LNCAP (cell line): ENCODE measurements around the gene PCNX3.

Experiments
- TF ChIP-seq, protein P1 (sequence below): fragments of 450-650 bp; IDR thresholded peaks from 2 replicates; pipeline ENCODE4 v1.5.1; 2017; ENCODE audit warnings: mild to moderate bottlenecking

The PCNX3 gene

DNA sequence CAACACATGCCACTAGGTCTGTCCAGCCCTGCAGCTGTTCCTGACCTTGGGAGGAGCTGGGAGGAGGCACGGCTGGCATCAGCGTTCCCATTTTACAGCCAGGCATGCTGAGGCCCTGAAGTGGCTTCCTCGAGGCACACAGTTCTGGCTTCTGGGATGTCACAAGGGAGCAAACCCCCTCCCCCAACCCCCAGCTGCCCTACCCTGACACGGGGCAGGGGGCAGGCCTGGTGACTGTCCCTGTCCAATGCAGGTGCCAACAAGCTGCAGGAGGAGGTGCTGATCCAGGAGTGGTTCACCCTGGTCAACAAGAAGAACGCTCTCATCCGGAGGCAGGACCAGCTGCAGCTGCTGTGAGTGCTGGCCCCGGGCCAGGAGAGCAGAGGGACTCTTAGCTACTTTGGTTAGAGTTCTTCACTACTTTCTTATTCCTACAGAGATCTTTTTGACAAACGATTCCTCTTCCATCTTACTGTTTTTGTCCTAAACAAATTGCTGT is 25.3 kb upstream of the PCNX3 start:
- TF ChIP-seq, protein P1, sequence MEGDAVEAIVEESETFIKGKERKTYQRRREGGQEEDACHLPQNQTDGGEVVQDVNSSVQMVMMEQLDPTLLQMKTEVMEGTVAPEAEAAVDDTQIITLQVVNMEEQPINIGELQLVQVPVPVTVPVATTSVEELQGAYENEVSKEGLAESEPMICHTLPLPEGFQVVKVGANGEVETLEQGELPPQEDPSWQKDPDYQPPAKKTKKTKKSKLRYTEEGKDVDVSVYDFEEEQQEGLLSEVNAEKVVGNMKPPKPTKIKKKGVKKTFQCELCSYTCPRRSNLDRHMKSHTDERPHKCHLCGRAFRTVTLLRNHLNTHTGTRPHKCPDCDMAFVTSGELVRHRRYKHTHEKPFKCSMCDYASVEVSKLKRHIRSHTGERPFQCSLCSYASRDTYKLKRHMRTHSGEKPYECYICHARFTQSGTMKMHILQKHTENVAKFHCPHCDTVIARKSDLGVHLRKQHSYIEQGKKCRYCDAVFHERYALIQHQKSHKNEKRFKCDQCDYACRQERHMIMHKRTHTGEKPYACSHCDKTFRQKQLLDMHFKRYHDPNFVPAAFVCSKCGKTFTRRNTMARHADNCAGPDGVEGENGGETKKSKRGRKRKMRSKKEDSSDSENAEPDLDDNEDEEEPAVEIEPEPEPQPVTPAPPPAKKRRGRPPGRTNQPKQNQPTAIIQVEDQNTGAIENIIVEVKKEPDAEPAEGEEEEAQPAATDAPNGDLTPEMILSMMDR = no peak

DNA sequence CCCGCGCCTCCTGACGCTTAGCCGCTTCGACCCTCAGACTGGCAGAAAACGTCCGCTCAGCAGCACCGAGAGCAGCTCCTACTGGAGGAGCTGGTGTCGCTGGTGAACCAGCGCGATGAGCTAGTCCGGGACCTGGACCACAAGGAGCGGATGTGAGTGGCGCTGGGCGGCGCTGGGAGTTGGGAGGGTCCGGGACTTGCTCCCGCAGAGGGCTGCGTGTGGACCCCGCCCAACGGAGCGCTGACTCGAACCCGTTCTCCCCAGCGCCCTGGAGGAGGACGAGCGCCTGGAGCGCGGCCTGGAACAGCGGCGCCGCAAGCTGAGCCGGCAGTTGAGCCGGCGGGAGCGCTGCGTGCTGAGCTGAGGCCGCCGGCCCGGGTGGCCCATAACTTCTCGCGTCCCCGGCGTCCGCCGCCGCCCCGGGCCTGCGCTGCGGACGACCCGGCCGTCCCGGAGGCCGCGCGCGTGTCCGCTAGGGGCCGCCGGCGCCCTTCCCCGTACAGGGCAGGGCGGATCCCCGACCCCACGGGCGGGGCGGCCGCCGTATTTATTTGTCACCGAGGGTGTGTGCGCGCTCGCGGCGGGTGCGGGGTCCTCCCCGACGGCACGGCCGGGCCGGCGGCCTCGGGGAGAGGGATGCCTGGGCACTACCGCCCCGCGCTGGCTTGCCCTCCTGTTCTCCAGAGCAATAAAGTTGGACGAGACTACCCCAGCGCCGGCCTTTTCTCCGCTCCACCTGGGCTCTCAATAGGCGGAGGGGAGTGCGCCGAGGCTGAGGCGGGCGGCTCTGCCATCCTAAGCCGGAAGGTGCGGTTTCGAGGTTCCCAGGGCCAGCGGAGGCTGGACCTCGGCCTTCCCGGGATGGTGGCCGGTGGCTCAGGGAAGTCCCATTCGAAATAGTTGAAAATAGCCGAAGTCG is 23.4 kb upstream of the PCNX3 start:
- TF ChIP-seq, protein P1 = no peak

DNA sequence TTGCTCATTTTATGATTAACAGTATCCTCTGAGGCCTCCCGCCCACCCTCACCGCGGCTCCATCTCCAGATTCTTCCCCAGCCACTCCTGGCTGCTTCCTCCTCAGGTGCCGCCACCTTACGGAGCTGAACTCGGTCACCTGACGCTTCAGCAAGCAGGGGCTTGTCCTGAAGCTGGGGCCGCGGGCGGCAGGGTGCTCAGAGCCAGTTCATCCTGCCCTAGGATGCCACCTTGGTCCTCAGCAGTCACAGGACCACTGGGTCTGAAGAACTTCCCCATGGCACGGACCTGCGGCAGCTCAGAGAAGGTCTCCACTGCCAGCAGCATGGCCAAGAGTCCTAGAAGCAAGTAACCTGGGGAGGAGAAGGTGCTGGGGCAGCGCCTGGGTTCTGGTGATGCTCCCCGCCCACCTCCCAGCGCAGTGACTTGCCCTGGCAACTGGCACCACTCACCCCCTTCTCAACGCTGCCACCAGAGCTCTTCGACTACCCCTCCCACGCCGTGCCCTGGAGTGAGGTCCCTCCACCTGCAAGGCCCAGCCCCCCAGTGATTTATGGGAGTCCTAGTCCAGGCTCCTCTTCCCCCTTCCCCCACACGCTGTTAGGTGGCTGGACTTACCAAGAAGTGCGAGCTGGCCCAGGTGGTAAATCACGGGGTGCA is 22.6 kb upstream of the PCNX3 start:
- TF ChIP-seq, protein P1 = no peak

DNA sequence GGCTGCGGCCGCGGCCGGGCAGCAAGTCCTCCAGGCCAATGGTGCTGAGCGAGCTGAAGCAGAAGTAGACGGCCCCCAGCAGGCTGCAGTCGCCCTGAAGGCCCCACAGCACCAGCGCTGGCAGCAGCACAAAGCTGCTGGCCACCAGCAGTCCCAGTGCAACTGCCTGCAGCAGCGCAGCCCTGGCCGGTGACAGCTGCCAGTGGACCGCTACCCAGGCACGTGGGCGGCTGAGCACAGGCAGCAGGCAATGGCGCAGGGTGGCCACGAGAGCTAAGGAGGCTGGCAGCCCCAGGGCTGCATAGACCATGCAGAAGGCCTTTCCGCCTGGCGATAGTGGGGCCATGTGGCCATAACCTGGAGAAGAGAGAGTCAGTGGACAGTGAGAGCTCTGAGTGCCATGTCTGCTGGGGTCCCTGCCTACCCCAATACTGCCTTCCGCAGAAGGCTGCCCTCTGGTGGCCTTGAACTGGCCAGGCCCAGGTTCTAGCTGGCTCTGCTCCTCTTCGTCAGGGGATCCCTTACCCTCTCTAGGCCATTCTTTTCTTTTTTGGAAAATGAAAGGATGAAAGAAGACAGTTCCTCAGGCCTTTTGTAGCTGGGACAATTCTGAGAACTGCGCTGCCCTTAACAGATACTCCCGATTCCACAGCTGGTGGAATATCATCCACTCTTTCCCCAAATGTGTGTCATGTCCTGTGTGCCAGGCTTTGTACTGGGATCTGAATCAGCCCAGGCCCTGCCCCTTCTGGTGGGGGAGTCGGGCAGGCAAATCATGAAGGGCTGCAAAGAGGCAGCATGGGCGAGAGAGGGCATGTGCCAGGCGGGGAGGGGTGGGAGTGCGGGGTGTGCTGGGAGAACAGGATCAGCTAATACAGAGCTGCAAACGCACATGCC is 21.8 kb upstream of the PCNX3 start:
- TF ChIP-seq, protein P1 = peak; percentile 81

DNA sequence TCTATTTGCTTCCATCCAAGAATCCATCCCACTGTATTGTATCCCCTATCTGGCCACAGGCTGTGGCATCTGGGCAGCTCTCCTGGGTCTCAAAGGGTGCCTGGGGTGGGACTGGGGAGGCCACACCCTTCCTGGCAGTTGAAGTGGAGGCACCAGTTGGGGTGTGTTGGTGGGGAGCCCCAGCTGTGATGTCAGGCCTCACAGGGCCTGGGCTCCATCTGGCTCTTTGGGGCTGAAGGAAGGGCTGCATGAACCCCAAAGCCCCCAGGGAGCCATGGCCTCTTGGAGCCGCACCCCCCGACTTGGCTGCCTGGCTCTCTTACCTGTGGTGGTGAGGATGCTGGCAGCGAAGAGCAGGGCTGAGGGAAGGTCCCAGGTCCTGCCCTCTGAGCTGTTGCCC is 20.4 kb upstream of the PCNX3 start:
- TF ChIP-seq, protein P1 = no peak

DNA sequence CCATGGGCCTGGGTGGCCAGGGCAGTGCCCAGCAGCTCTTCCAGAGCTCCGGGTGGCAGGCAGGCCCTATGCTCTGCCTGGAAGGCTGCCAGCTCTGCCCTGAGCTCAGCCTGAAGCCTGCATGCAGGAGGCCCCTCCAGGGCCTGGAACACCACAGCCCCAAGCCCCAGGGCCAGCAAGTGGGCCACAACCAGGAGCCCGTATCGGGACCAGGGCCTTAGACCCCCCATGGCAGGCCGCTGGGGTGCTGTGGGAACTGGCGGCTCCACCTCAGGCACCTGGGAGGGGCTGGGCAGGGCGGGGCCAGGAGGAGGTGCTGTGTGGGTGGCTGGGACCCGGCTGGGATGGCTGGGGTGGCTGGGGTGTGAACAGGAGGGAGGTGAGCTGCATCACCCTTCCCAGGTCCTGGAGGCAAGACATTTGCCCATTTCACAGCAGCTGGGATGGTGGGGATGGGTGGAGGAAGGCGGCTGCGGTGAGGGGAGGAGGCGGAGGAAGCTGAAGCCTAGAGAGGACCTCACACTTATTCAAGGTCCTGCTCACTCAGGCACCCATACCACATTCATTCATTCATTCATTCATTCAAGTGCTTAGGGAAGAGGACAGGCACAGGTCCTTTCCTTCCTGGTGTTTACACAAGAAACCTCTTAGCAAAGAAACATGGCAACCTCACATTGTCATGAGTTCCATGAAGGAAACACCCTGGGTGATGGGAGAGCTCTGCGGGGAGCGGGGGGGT is 19.9 kb upstream of the PCNX3 start, which contains the start of gene KCNK7:
Gene KCNK7, minus strand, starts transcription at position 258 of the 739 bp plus-strand sequence. Its CDS starts 28 bp downstream, at position 230.
- TF ChIP-seq, protein P1 = no peak
